Peyer's patch (tissue), 4 donors: Measurements from ENCODE around the gene DNAH2.

Source experiments
- CTCF ChIP-seq, 6 experiments: fragments of 450-650 bp in 4 of 6; fragments of 200-600 bp in 2 of 6; sonication (generic) in 1 of 6; IDR thresholded peaks; one replicate each; pipeline ENCODE4 v1.5.1; 2017 to 2019; ENCODE audit warnings: antibody characterized with exemption in 6 of 6, mild to moderate bottlenecking in 3 of 6, moderate library complexity in 1 of 6
- POLR2A ChIP-seq, 2 donors: fragments of 450-650 bp; IDR thresholded peaks; one replicate each; pipeline ENCODE4 v1.5.1; 2017; ENCODE audit warnings: antibody characterized with exemption in 2 of 2, mild to moderate bottlenecking in 2 of 2, moderate library complexity in 2 of 2

DNA sequence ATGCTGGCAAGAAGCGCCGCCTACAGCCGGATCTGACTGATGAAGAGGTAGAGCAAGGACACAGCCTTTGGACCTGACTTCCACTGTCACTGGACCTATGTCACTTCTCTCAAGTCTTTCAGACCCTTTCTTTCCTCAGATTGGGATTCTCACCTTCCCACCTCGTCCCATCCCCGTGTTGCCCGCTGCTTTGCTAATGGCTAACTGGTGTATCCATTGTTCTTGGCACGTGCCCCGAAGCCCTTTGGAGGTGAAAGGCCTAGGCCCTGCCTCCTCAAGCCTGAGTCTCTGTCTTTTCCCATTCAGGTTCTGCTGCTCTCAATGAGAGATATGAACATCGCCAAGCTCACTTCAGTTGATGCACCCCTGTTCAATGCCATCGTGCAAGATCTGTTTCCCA is 63.2 kb downstream of the DNAH2 start:
- TF ChIP-seq CTCF (IDR thresholded peaks at IDR 0.05) (no peak), POLR2A (IDR thresholded peaks at IDR 0.05) (no peak)
